Fibroblast of mammary gland (primary cell): ENCODE data around the gene SINHCAF.
"Not testable (repeated sequence)": the region's sequence is repeated elsewhere in the genome, so short reads cannot be mapped to it uniquely, and the experiment has no call there.

Experiments used
- DNase-seq: peaks from one replicate; pipeline ENCODE4 v3.0.0-alpha.2; 2010; ENCODE audit warnings: low read depth
- H3K4me3 ChIP-seq: 2 replicates; pipeline ENCODE4 v1.5.1; 2011; ENCODE audit warnings: low read depth, mild to moderate bottlenecking, low read length, moderate library complexity; ENCODE audit not compliant: control insufficient read depth
- TF ChIP-seq, protein P1 (sequence below): conservative IDR thresholded peaks from 2 replicates; pipeline ENCODE4 v1.5.1; 2011; ENCODE audit warnings: low read depth, low read length, inconsistent platforms; ENCODE audit not compliant: control insufficient read depth, insufficient read depth

Gene SINHCAF

DNA sequence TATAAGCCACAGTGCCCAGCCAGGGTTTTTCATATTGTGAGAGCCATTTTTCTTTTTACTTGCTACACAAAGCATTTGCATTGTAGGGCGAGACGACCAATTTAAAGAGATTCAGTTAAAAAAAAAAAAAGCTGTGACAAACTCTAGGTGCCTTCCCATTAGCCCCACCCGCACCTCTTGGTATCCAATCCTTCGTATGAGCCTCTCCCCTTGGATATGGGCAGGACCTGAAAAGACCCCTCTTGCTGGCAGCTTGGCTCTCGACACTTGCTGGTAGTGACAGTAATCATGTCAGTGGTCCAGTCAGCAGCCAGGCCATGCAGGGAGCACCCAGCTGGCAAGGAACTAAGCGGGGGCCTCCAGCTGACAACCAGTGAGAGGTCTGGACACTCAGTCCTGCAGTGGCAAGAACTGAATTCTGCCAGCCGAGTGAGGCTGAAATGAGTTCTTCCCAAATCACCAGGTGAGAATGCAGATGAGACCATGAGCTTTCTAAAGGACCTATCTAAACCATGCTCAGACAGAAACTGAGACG lies 46.5 kb downstream of the SINHCAF start:
- TF ChIP-seq, protein P1, sequence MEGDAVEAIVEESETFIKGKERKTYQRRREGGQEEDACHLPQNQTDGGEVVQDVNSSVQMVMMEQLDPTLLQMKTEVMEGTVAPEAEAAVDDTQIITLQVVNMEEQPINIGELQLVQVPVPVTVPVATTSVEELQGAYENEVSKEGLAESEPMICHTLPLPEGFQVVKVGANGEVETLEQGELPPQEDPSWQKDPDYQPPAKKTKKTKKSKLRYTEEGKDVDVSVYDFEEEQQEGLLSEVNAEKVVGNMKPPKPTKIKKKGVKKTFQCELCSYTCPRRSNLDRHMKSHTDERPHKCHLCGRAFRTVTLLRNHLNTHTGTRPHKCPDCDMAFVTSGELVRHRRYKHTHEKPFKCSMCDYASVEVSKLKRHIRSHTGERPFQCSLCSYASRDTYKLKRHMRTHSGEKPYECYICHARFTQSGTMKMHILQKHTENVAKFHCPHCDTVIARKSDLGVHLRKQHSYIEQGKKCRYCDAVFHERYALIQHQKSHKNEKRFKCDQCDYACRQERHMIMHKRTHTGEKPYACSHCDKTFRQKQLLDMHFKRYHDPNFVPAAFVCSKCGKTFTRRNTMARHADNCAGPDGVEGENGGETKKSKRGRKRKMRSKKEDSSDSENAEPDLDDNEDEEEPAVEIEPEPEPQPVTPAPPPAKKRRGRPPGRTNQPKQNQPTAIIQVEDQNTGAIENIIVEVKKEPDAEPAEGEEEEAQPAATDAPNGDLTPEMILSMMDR: no peak
- DNase-seq: no peak
- no peak overlapping the region for H3K4me3 ChIP-seq

DNA sequence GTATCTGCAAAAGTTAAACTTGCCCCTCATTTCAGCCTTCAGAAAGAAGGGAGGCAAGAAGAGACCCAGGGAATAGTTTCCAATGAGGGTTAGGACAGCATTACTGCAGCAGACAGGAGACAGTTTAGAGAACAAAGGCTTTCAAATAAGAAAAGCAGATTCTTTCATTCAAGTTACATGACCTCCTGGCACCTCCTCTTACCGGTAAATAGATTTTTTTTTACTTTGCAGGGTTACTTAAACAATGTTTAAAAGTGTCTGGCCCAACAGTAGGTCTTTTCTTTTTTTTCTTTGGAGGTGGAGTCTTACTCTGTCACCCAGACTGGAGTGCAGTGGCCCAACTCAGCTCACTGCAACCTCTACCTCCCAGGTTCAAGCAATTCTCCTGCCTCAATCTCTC lies 47.1 kb downstream of the SINHCAF start:
- no peak for DNase-seq
- TF ChIP-seq, protein P1: no peak
- H3K4me3 ChIP-seq: no peak overlapping the region

- no peak overlapping the region for H3K4me3 ChIP-seq
- DNase-seq: no peak
- TF ChIP-seq, protein P1: no peak
Measured at GRCh38 chr12:31278424-31278823, 47.5 kb downstream of the SINHCAF start.

GRCh38 chr12:31277081-31277480 lies 48.9 kb downstream of the SINHCAF start:
- no peak for DNase-seq
- H3K4me3 ChIP-seq: no peak overlapping the region
- TF ChIP-seq, protein P1: no peak

DNA sequence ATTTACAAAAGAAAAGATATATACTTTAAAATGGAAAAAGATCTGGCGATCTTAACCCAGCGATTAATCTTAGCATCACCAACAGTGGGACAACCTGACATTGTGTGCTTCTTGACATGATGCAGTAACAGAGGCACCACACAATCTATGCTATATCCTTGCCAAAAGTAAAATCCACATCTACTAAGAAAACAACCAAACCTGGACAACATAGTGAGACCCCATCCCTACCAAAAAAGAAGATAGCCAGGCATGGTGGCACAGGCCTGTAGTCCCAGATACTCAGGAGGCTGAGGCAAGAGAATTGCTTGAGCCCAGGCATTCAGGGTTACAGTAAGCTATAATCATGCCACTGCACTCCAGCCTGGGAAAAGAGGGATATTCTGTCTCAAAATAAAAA lies 50.5 kb downstream of the SINHCAF start:
- no peak overlapping the region for H3K4me3 ChIP-seq
- no peak for DNase-seq
- TF ChIP-seq, protein P1: no peak

GRCh38 chr12:31274520-31275300 lies 51.2 kb downstream of the SINHCAF start:
- TF ChIP-seq, protein P1: no peak
- H3K4me3 ChIP-seq: no peak overlapping the region
- no peak for DNase-seq

GRCh38 chr12:31273794-31274193 lies 52.2 kb downstream of the SINHCAF start:
- H3K4me3 ChIP-seq, DNase-seq: not testable (repeated sequence)
